Heart left ventricle (tissue), 13 donors: ENCODE data around the gene DNAJB7.

ENCODE experiments used
- POLR2A ChIP-seq, 2 donors: fragments of 450-650 bp; IDR thresholded peaks; one replicate each; pipeline ENCODE4 v1.6.1; 2017; ENCODE audit warnings: antibody characterized with exemption in 2 of 2, mild to moderate bottlenecking in 2 of 2, moderate library complexity in 2 of 2
- TF ChIP-seq, protein P1 (sequence below), 12 donors: fragments of 200-600 bp; sonication (generic) in 4 of 12; IDR thresholded peaks; one replicate each; pipeline versions ENCODE4 v1.5.0 to v1.8.0; 2018 to 2022; ENCODE audit warnings: antibody characterized with exemption in 12 of 12, mild to moderate bottlenecking in 5 of 12
- donor health status: ischemic (EF 13 %, LVEDD 7.1; RV severe dilation, severe dysfunction).
- donor health status: DM: no; HTN: yes; CAD: no.
- donor health status: DM: no; HTN: no; CAD: no.
- donor health status: ischemic (EF 25% LVEDD 6.9; RV normal size, moderate dysfunction).
- donor health status: ischemic (EF 25% LVEDD 5.7; RV mildly dilated, moderate dysfunction).
- donor health status: ischemic (EF 35%, LVEDD 5.7; RV mildly dilated, moderate dysfunction).
- donor health status: nonischemic (EF 11% LVEDD 7.7; RV severe dilation, severe dysfunction).
- donor health status: DM: yes; HTN: yes; CAD: no.
- donor health status: PGD.
- donor health status: ischemic (EF 29% LVEDD 5.4; RV normal size, mild dysfunction).
- donor health status: nonischemic (EF 23%, LVEDD 6.1; RV moderate dilation, normal function).

DNA sequence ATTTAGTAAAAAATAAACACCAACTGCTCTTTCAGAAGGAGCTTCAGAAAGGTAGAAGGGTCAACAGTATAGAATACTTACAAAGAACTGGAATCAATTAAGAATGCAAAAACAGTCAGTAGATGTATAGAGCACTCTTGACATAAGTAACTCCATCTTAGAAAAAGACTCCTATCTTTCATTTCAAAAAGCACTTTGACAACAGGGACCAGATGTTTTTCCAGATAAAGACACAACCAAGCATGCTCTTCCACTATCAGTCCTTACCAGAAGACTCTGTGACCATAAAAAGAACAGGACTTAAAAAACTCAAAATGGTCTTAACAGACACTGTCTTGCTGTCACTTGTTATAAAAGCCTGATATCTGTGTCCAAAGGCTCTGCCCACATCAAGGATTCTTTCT is 48.0 kb downstream of the DNAJB7 start:
- TF ChIP-seq, protein P1, sequence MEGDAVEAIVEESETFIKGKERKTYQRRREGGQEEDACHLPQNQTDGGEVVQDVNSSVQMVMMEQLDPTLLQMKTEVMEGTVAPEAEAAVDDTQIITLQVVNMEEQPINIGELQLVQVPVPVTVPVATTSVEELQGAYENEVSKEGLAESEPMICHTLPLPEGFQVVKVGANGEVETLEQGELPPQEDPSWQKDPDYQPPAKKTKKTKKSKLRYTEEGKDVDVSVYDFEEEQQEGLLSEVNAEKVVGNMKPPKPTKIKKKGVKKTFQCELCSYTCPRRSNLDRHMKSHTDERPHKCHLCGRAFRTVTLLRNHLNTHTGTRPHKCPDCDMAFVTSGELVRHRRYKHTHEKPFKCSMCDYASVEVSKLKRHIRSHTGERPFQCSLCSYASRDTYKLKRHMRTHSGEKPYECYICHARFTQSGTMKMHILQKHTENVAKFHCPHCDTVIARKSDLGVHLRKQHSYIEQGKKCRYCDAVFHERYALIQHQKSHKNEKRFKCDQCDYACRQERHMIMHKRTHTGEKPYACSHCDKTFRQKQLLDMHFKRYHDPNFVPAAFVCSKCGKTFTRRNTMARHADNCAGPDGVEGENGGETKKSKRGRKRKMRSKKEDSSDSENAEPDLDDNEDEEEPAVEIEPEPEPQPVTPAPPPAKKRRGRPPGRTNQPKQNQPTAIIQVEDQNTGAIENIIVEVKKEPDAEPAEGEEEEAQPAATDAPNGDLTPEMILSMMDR (IDR thresholded peaks at IDR 0.05), result no peak
- no peak for TF ChIP-seq POLR2A (IDR thresholded peaks at IDR 0.05)
